ENCODE measurements around the gene AQP12A.
A peak's percentile ranks its signal among the peaks of the same experiment; 100 is the strongest.
"Not testable (repeated sequence)": the region's sequence is repeated elsewhere in the genome, so short reads cannot be mapped to it uniquely, and the experiment has no call there.

AQP12A gene

GRCh38 chr2:240662681-240663080 is 29.0 kb upstream of the AQP12A start:
- DNase-seq (ENCODE audit: low spot score): no peak

DNA sequence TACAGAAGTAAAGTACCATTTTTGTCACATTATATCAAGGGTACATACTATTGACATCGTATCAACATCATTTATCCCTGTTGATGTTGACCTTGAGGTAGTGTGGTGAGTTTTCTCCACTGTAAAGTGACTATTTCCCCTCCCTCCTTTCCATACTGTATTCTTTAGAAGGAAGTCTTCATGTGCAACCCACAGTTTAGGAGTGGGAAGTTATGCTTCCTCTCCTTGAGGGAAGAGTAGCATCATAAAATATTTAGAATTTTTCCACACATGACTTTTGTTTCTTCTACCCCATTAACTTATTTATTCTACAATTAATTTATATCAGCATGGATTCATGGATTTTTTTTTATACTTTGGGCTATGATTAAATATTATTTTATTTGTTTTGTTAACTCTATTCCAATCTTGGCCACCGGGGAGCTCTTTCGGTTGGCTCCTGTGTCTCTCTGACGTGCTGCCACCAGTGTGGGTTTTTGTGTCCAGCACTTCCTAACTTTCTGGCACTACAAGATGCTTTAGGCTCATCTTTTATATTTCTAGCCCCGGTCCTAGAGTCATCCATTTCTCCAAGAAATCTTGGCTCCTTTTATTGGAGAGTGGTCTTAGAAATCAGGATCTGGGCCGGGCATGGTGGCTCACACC is 28.0 kb upstream of the AQP12A start:
- DNase-seq (ENCODE audit: low spot score): no peak

DNA sequence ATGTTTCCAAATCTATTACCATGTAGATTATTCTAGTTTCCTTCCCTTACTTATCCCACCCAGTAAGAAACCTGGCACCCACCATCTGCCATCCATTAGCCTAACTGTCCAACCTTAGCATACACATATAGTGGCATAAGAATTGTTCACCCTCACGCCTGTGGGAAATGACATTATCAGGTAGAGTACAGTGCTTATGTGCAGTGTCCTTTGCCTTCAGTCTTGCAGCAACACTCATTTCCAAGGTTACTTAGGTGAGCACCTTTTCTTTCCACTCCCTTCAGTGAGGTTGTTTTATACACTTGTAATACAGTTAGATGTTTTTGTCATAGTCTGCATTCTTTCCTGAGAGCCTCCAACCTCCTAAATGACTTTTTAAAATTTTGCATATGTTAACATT is 27.0 kb upstream of the AQP12A start:
- no peak for DNase-seq (ENCODE audit: low spot score)

GRCh38 chr2:240670402-240670801 is 21.3 kb upstream of the AQP12A start:
- no peak for DNase-seq (ENCODE audit: low spot score)

- DNase-seq (ENCODE audit: low spot score): no peak
Measured at GRCh38 chr2:240670950-240671349, 20.7 kb upstream of the AQP12A start.

GRCh38 chr2:240672076-240672700 is 19.5 kb upstream of the AQP12A start:
- DNase-seq (ENCODE audit: low spot score): no peak

GRCh38 chr2:240672701-240673190 is 18.9 kb upstream of the AQP12A start:
- DNase-seq (ENCODE audit: low spot score): no peak

- not testable (repeated sequence) for DNase-seq (ENCODE audit: low spot score)
Measured at GRCh38 chr2:240674461-240675184, 17.0 kb upstream of the AQP12A start.

DNA sequence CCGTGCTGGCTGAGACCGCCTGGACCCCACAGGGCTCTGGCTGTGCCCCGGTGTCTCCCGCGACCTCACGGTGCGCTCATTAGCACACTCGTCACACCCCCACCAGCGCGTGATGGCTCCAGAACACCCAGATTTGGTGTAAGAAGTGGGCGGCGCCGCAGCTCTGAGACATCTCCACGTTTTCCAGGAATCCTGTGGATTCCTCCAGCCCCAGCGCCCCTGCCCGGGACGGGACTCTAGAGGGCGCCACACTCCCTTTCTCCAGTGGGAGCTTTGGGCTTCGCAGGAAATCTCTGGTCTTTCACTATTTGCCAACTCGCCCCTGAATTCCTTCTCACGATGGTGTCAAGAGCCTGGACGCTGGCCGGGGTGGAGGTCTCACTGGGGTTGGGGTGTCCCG is 16.3 kb upstream of the AQP12A start:
- not testable (repeated sequence) for DNase-seq (ENCODE audit: low spot score)

- DNase-seq (ENCODE audit: low spot score): not testable (repeated sequence)
Measured at GRCh38 chr2:240678043-240678442, 13.6 kb upstream of the AQP12A start.

- not testable (repeated sequence) for DNase-seq (ENCODE audit: low spot score)
Measured at GRCh38 chr2:240678909-240679308, 12.8 kb upstream of the AQP12A start.

DNA sequence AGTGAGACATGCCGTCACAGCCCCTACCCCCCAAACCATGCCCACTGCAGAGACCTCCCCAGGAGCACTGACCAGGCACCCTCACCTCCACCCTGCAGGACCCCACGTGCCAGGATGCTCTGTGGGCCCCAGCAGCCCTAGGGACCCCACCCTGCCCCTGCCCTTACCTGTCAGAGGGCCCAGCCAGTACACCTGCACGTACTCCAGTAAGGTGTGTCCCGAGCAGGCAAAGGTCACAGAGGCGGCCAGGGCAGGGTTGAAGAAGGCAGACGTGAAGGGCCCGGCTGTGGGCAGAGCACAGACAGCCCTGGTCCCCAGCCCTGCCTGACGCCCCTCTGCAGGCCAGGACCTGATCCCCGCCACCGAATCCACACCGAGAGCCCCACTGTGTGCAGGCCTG is 11.5 kb upstream of the AQP12A start:
- not testable (repeated sequence) for DNase-seq (ENCODE audit: low spot score)

- not testable (repeated sequence) for DNase-seq (ENCODE audit: low spot score)
Measured at GRCh38 chr2:240682431-240683224, 9.0 kb upstream of the AQP12A start, which contains the start of gene AQP12B. Gene AQP12B (minus strand): TSS chr2:240682885. CDS start chr2:240682837, 48 bp downstream.

- not testable (repeated sequence) for DNase-seq (ENCODE audit: low spot score)
Measured at GRCh38 chr2:240683329-240683979, 8.2 kb upstream of the AQP12A start.

DNA sequence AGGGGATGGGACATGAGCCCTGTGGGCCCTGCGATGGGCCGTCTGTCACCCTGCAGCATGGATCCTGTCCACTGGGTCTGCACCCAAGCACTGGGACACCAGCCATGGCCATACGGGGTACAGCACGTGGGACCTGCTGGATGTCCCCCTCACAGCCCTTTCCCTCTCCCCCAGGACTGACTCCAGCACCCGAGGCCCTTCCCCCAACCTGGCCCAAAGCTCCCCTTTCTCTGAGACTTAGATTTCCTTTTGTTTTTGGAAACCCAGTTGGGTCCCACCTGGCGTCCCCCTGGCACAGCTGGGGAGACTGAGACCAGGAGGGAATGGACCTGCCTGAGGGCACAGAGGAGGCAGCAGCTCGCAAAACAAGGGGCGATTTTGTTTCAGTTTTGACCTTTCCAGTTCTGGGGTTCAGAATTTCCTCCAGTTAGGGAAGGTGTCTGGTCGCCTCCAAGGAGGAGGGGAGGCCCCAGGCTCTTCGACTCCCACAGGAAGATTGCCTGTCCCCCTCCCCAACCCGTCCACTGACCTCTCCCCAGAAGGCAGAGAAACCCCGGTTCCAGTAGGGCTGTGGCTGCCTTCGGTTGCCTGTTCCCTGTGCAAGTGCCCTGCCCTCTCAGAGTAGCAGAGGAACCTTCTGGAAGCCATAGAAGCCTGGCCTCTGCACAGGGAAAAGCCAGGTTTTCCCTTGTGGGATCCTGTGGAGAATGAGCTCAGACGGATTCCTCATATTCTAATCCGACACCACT is 7.5 kb upstream of the AQP12A start:
- not testable (repeated sequence) for DNase-seq (ENCODE audit: low spot score)

DNA sequence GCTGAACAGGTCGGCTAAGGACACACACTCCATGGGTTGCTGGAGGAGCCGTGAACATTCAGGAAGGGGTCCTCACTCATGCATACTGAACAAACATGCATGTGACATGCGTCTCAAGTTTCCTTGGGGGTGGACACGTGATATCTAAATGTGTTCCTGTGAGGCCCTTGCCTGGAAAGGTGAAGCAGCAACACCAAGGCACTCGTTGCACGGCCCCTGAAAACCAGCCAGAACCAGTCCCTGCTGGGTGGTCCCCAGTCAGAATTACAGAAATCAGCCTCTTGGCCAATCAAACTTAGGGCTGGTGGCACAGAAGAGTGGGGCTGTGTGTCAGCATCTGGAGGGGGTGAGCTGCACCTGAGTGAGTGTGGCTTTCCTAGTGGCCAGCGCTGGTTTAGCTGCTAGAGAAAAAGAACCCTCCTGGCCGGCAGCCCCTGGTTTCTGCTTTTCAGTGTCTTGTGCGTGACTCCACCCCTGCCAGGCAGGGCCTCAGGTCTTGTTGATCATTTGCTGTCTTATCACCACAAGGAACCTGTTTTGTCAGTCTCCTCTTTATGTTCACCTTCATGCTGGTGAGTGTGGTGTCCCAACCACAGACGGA is 5.8 kb upstream of the AQP12A start:
- peak; percentile 22 for DNase-seq (ENCODE audit: low spot score)

DNA sequence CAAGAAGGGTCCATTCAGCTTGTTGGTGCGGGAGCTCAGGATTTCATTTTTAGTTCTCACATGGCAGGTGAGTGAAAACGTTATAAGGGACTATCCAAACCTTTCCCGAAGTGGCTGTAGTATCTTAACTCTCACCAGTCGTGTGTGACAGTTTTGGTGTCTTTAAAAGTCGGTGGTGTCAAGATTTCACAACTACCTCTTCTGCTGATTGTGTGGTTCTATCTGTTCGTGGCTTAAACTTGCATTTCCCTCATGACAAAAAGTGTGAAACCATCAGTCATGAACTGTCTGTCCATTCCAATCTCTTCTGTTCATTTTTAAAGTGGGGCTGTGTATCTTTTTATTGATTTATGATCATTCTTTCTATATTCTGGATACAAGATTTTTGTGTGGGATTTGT is 5.2 kb upstream of the AQP12A start:
- DNase-seq (ENCODE audit: low spot score): no peak

- peak; percentile 10 for DNase-seq (ENCODE audit: low spot score)
Measured at GRCh38 chr2:240687045-240687740, 4.5 kb upstream of the AQP12A start.

DNA sequence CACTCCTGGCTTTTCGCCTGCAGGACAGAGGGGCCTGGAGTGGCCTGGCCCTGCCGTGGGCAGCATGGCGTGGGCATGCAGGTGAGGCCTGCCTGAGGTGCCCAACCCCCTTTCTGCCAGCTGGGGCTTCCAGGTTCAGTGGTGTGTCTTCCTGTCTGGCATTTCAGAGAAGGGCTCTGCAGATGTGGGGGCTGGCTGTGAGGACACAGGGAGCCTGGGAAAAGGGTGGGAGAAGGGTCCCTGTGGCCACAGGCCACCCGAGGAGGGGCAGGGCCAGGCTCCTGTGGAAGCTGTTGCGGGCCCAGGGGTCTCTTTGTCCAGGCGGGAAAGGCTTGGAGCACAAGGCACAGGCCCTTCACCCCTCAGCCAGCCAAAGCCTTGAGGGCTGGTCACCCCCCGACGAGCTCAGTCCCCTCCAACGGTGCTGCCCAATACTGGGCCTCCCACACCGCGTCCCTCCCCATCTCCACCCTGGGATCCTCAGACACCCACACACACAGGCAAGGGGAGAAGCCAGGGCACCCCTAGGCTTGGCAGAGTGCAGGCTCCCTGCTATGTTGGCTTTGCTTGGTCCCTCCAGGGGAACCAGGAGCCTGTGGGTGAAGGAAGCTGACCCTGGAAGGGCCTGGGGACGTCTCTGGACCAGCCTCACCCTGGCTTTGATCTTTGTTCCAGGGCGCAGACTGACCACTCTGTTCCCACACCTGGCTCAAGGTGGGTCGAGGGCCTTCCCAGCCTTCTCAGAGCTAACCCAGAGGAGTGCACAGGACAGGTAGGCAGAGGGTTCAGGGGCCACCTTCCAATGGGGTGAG is 3.7 kb upstream of the AQP12A start:
- DNase-seq (ENCODE audit: low spot score): peak; percentile 18

All from D341Med (cell line).